Measurements from ENCODE around the gene NDN.
A peak's percentile ranks its signal among the peaks of the same experiment; 100 is the strongest.

The NDN gene

DNA sequence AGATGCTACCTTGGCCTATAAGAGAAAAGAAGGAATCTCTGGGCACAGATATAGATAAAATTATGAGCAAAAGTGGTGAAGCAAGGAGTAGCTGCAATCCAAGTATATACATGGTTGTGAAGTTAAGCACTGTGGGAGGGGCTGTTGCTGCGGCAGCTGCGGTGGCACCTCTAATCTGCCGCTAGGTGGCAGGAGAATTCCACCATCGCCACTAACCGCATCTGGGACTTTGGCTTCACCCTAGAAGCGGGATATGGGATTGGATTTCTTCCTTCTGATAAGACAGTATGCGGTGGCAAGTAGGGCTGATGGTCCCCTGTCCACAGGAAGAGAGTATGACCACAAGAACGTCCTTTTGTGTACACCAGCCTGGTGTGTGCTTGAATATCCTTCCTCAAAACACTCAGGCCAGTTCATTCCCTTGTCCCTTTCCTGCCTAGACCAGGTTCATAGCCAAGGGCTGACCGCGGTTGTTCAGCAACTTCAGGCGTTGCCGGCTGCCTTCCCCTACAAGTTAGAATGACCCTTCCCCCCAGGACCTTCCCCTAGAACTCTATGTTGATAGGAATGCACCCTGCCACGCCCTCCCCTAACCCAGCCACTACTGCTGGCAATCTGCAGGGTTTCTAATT lies 44.6 kb downstream of the NDN start:
- peak in 1 of 2 donors; percentile 2 for DNase-seq (ENCODE audit: extremely low read depth in 1 of 2, low read depth in 1 of 2)

Data from stimulated activated CD8-positive, alpha-beta memory T cell treated with anti-CD3 and anti-CD28 coated beads, Interleukin-7, amount 100 ng/mL, for 48 hours (primary cell).